Stimulated activated CD8-positive, alpha-beta memory T cell treated with anti-CD3 and anti-CD28 coated beads, Interleukin-2, amount 100 ng/mL, for 1 hour (primary cell): ENCODE data around the gene GULP1.

Experiments
- DNase-seq, 2 donors: peaks; one replicate each; pipeline ENCODE4 v3.0.0-alpha.2; 2020; ENCODE audit warnings: low read depth in 2 of 2

The GULP1 gene

DNA sequence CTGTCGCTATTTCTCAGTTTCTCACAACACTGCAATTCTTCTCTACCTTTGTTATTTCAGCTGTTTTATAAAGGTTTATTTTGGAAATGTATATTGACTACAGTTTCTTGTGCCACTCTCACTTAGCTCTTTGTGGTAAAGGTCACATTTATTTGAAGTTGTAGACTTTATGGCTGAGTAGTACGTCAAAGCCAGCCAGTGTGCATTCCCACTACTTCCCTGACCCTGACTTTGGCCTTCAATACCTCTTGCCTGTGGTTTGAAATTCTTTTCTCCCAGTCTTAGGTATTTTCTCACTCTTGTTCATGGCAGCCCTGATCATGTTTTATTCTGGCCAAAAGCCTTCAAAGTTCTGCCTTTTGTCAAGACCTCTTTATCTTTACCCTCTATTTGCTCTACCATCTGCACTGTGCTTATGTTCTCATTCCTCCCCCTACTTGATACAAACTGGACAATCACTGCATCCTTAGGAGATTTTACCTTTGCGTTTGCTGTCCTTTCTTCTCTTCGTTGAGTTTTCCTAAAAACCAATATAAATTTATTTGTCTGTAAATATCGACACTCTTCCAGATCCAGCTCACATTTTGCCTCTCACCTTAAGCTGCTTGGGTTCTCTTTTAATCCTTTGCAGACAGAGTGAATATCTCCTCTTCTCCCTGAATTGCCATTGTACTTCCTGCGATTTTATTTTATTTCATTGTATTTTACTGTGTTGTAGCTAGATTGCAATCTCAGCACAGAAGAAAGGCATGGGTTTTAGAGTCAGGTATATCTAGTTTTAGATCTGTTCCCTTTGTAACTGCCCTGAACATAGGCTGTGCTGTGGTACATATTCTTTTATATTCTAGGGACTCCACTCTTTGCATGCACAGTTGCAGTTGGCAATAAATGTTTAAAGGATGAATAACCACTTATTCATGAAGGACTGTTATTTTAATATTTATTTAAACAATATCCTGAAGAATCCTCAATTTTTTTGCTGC lies 31.2 kb downstream of the GULP1 start:
- DNase-seq = no peak

DNA sequence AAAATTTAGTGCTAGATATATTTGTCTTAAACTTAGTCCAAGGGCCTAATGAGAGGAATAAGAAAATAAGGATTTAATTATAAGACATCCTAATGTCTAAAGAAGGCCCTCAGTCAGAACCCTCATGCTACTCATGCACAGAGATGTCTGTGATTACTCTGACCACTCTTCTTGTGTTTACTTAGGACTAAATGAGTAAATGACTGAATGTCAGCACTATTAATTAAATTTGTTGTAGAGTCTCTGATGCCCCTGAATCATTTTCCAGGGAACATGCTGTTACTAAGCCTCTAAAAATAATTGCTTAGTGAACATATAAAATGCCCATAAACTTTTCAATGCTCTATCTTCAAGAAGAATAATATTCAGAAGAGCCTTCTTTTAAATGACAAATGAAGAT lies 32.4 kb downstream of the GULP1 start:
- no peak for DNase-seq

DNA sequence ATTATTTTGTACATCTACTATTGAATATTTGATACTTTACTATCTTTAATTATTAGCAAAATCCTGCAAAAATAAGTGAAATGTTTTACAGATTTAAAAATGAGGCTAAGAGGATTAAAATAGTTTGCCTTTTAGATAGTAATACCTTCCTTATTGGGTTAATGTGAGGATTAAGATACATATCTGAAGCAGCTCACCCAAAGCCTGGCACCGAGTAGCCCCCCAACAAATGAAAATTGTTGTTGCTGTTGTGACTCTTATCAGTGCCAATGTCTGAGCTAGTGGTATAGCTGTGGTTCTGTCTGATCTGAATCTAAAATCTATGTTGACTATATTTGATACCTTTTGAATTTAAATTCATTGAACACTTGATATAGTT lies 34.6 kb downstream of the GULP1 start:
- DNase-seq = no peak

GRCh38 chr2:188326669-188327301 lies 35.1 kb downstream of the GULP1 start:
- DNase-seq = no peak

DNA sequence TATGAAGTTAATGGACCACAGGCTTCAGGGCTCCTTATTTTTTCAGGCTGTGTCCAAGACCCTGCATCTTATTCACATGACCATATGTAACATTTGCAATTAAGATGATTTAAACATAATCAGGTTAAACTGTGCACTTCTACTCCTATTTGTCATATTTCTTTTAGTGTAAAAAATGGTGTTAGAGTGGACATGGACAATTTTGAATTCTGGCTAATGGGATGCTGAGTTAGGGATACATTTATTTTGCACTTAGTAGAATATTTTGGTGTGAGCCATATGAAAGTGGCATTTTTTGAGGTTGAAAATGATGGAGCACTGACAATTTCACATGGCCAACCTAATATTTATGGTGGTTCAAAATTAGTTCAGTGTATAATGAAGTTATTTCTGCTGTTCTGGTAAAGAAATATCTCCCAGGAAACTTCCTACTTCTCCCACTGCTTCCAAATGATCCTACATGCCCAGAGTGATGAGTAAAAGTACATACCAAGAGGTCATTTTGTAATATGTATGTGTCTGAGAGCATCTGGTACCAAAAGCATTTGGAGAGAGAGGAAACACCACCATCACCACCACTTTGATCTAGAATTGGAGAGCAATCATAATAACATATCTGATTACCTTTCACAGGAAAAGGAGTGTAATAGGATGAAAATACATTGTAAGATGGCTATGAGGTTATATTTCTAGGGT lies 36.0 kb downstream of the GULP1 start:
- no peak for DNase-seq

- DNase-seq = no peak
These were observed 36.7 kb downstream of the GULP1 start for GRCh38 chr2:188328419-188328818.

GRCh38 chr2:188330316-188331053 lies 38.8 kb downstream of the GULP1 start:
- no peak for DNase-seq

GRCh38 chr2:188332619-188333018 lies 40.9 kb downstream of the GULP1 start:
- no peak for DNase-seq

DNA sequence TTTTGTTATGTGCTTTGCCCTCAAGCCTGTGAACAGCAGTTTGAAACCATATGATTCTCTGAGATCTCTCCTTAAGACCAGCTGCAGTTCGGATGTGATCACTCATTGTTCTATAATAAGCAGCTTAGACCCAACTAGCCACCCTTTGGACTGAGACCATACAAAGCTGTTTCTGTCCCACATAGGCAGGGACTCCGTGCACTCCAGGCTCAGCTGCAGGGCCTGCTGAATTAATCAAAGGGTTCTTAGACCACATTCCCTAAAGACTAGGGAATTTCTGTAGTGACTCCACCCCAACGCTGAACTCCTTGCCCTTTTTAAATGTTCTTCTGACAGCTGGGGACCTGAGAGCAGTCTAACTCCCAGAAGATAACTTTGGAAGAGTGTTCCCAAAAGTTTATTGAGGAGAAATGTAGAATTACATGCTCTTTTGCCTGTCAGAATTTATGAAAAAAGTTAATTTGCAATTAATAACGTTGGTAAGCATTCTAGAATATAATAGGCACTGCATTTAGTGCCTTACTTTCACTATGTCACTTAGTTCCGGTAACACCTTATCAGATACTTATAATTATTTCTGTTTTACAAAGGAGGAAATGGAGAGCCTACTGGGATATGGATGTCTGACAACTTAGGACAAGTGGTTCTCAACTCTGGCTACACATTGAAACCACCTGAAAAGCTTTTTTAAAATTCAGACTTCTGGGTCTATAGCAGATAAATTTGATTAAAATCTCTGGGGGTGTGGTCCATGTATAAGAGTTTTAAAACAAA lies 42.3 kb downstream of the GULP1 start:
- no peak for DNase-seq

GRCh38 chr2:188338463-188338862 lies 46.8 kb downstream of the GULP1 start:
- DNase-seq = no peak

GRCh38 chr2:188340257-188340656 lies 48.6 kb downstream of the GULP1 start:
- DNase-seq = no peak

- DNase-seq = no peak
These were observed 53.3 kb downstream of the GULP1 start for GRCh38 chr2:188345020-188345419.

DNA sequence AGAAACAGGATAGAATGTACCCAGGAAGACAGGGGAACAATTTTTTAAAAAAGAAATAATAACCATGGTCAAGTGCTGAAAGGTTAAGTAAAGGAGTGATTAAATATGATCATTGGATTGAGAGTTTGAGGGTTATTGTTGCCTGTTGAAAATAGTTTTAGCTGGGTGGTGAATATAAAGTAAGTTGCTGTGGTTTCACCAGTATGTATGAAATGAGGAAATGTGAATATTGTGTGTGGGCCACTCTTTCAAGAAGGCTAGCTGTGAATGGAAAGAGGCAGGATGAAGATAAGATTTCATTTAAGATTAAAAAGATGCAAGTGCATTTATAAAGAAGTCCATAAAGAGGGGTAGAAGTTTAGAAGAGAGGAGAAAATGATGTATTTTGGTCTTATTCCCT lies 53.8 kb downstream of the GULP1 start:
- no peak for DNase-seq

GRCh38 chr2:188345831-188346458 lies 54.3 kb downstream of the GULP1 start:
- no peak for DNase-seq

DNA sequence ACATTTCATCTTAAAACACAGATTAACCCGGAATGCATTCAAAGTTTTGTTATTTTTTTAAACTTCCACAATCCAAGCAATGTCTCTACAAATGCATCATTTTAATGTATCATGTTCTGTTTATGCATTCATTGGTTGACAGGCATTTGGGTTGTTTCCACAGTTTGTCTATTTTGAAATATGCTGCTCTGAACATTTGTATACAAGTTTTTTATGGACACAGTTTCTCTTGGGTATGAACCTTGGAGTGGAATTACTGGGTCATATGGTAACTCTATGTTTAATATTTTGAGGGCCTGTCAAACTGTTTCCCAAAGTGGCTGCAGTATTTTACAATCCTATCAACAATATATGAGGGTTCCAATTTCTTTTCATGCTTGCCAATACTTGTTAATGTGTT lies 57.3 kb downstream of the GULP1 start:
- no peak for DNase-seq

GRCh38 chr2:188353282-188353681 lies 61.6 kb downstream of the GULP1 start:
- DNase-seq = no peak

- DNase-seq = no peak
These were observed 69.0 kb downstream of the GULP1 start for GRCh38 chr2:188360485-188361263.

- no peak for DNase-seq
These were observed 72.5 kb downstream of the GULP1 start for GRCh38 chr2:188364033-188364630.

DNA sequence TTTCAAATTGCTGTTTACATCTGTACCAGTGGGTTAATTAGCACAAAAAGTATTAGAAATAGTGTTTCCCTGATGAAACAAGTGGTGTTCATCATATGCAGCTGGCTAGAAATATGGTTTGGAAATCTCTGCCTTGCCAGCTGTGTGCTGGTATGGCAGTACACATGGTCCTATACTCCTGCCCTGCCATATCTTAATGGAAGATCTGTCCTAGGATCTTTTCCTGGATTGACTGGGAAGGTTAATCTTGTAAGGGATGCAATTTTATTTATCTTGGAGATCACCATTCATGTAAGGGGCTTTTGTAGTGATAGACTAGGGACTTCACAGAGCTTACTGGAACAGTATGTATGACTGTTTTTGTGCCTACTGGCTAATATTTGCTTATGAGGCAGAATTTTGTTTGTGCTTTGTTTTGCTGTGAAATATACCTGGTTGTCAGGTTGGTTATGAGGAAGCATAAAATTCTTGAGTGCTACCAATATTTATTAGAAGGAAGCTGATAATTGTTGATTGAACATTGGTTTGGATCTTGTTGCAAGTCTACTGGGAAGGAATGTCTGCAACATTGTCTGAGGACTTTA lies 73.5 kb downstream of the GULP1 start:
- no peak for DNase-seq
